ENCODE data around the gene PRSS36. TPM values are rescaled to one million over a fixed set of nuclear protein-coding genes. Genes with fewer than 3 reads are reported as not detected.
A peak's percentile ranks its signal among the peaks of the same experiment; 100 is the strongest.

PRSS36 gene
- total RNA-seq, 2 experiments from 2014 or later, result 0.95 to 1.3 TPM

DNA sequence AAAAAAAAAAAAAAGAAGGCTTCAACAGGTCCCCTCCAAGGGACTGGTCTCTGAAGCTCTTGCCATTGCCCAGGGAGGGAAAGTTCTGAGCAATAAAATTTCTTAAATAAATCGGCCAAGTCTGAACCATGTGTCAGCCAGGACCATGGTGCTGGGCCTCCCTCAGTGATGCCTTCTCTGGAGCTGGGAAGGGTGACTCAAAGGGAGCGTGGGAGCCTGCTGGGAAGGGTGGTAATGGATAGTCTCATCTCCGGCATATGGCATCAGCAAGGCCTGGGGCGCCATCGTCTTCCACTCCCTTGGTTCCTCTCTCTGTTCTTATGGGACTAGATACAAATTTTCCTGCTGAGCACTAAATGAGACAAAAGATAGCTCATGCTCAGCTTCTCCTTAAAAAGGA, 57.5 kb downstream of the PRSS36 start:
- Mint-ChIP-seq H3K4me1 (ENCODE audit: low read depth) (peaks cover 34% of the 10 kb centered on the region), H3K27me3 (ENCODE audit: low read depth) (no peaks in the 10 kb centered on the region), H3K36me3 (ENCODE audit: low read depth) (peaks cover 18% of the 10 kb centered on the region), H3K4me3 (peak overlapping the region; percentile 31), H3K9me3 (ENCODE audit: insufficient read depth) (no peaks in the 10 kb centered on the region), H3K27ac (no peak overlapping the region)
- ATAC-seq (no peak), DNase-seq (no peak)
- ChIA-PET CTCF (interaction anchor here (1.7 to 2.7 kb wide), 3 partner anchors 50 to 139 kb away, joined by 4 to 17 read pairs (median 4); no protein-coding TSS in a partner anchor), POLR2A (interaction anchor here (1.3 to 2.5 kb wide), 3 partner anchors 9 to 50 kb away, joined by 3 to 12 read pairs (median 5); partner anchors contain the start of genes ZNF646 and ZNF668)

DNA sequence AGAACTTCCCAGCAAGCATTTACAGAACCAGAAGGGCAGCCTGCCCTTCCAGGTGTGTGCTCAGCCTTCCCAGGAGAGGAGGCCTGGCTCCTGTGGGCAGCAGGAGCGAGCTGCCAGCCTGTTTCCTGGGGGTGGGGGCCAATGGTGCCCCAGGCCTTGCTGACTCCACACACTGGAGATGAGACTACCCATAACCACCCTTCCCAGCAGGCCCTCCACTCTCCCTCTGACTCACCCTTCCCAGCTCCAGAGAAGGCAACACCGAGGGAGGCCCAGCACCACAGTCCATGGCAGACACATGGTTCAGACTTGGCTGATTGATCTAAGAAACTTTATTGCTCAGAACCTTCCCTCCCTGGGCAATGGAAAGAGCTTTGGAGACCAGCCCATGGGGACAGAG, 59.3 kb downstream of the PRSS36 start:
- Mint-ChIP-seq H3K27me3 (ENCODE audit: low read depth) (no peaks in the 10 kb centered on the region), H3K9me3 (ENCODE audit: insufficient read depth) (no peaks in the 10 kb centered on the region), H3K4me1 (ENCODE audit: low read depth) (peaks cover 28% of the 10 kb centered on the region), H3K27ac (no peak overlapping the region), H3K36me3 (ENCODE audit: low read depth) (peaks cover 22% of the 10 kb centered on the region), H3K4me3 (no peak overlapping the region)
- no peak for ATAC-seq
- ChIA-PET POLR2A (no interaction called here), CTCF (interaction anchor here (2.7 kb wide), 1 partner anchor 52 kb away, joined by 17 read pairs; no protein-coding TSS in a partner anchor)
- no peak for DNase-seq

DNA sequence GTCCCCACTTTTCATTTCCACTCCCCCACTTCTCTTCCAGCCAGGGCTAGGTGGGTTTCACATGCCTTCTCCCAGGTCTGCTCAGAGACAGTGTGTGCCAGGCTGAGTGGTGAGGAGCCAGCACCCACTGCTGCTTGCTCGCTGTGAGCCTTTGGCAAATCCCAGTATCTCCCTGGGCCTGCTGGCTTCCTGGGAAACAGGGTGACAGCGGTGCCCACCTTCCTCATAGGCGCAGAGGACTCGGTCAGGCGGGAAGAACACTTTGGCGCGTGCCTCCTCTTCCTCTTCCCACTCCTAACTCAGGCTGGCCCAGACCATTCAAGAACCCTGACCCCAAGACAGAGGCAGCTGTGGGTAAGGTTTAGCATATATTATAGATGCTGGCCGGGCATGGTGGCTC, 60.7 kb downstream of the PRSS36 start:
- H3K4me1 Mint-ChIP-seq (ENCODE audit: low read depth), result peaks cover 15% of the 10 kb centered on the region
- no peaks in the 10 kb centered on the region for H3K9me3 Mint-ChIP-seq (ENCODE audit: insufficient read depth)
- no peak for ATAC-seq
- no peak overlapping the region for H3K4me3 Mint-ChIP-seq
- peaks cover 21% of the 10 kb centered on the region for H3K36me3 Mint-ChIP-seq (ENCODE audit: low read depth)
- POLR2A ChIA-PET, result interaction anchor here (0.7 kb wide), 1 partner anchor 28 kb away, joined by 3 read pairs; no protein-coding TSS in a partner anchor
- CTCF ChIA-PET, result no interaction called here
- no peaks in the 10 kb centered on the region for H3K27me3 Mint-ChIP-seq (ENCODE audit: low read depth)
- H3K27ac Mint-ChIP-seq, result no peak overlapping the region
- no peak for DNase-seq

Other genes with a start within 250 kb of the PRSS36 start
- 10 to 100 TPM; 22.7 to 23.1 TPM for gene FBXL19, start 226.5 kb downstream of the PRSS36 start, total RNA-seq
- 10 to 100 TPM; 21.4 to 23.1 TPM for gene ORAI3, start 201.0 kb downstream of the PRSS36 start, total RNA-seq
- 10 to 100 TPM; 25.6 to 28.4 TPM for gene SETD1A, start 192.3 kb downstream of the PRSS36 start, total RNA-seq
- gene HSD3B7, start 164.9 kb downstream of the PRSS36 start, total RNA-seq, result 1 to 10 TPM; 6.3 to 7.8 TPM
- 1 to 10 TPM; 1.7 to 2.2 TPM for gene STX1B, start 139.4 kb downstream of the PRSS36 start, total RNA-seq
- gene STX4, start 116.5 kb downstream of the PRSS36 start, total RNA-seq, result 10 to 100 TPM; 46.4 to 53.5 TPM
- gene ZNF668, start 75.8 kb downstream of the PRSS36 start, total RNA-seq, result 10 to 100 TPM; 20.8 to 22.2 TPM
- gene ZNF646, start 75.6 kb downstream of the PRSS36 start, total RNA-seq, result 10 to 100 TPM; 26.0 to 30.3 TPM
- 1 to 10 TPM; 5.3 to 6.8 TPM for gene PRSS53, start 61.1 kb downstream of the PRSS36 start, total RNA-seq
- gene VKORC1, start 55.3 kb downstream of the PRSS36 start, total RNA-seq, result 10 to 100 TPM; 71.6 to 78.8 TPM
- gene BCKDK, start 41.7 kb downstream of the PRSS36 start, total RNA-seq, result 10 to 100 TPM; 38.9 TPM
- 10 to 100 TPM; 58.6 to 63.8 TPM for gene KAT8, start 32.4 kb downstream of the PRSS36 start, total RNA-seq
- not detected for gene PRSS8, start 14.3 kb downstream of the PRSS36 start, total RNA-seq
- gene FUS, start 30.1 kb upstream of the PRSS36 start, total RNA-seq, result 100 to 1,000 TPM; 536 to 569 TPM
- gene PYCARD, start 52.7 kb upstream of the PRSS36 start, total RNA-seq, result 10 to 100 TPM; 97.7 to 99.5 TPM
- gene TRIM72, start 64.1 kb upstream of the PRSS36 start, total RNA-seq, result not detected
- not detected for gene PYDC1, start 67.1 kb upstream of the PRSS36 start, total RNA-seq
- gene ITGAM, start 109.9 kb upstream of the PRSS36 start, total RNA-seq, result 10 to 100 TPM; 15.3 to 17.7 TPM
- gene ITGAX, start 205.1 kb upstream of the PRSS36 start, total RNA-seq, result 10 to 100 TPM; 22.7 to 25.0 TPM
- gene ITGAD, start 243.3 kb upstream of the PRSS36 start, total RNA-seq, result under 1 TPM; 0.13 to 0.68 TPM

All from activated CD8-positive, alpha-beta T cell treated with anti-CD3 and anti-CD28 coated beads, Interleukin-2, amount 10 ng/mL, durations not matched to agents 7 days and 5 days (primary cell).